ENCODE data around the gene KNL1. TPM values are rescaled to one million over a fixed set of nuclear protein-coding genes. Genes with fewer than 3 reads are reported as not detected.
"Not testable (repeated sequence)": the region's sequence is repeated elsewhere in the genome, so short reads cannot be mapped to it uniquely, and the experiment has no call there.

Gene KNL1
- total RNA-seq, 1 donor from 2014 or later, result 0.96 TPM

DNA sequence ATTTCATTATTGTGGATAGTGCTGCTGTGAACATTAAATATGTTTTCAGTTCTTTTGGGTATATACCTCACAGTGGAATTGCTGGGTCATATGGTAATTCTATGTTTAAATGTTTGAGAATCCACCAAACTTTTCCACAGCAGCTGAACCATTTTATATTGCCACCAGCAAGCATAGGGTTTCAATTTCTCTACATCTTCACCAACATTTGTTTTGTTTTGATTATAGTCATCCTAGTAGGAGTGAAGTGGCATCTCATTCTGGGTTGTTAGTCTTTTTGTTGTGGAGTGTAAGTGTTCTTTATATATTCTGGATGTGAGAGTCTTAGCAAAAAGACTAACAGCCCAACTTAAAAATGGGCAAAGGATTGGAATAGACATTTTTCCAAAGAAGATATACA, 18.9 kb upstream of the KNL1 start:
- H3K4me3 ChIP-seq, result no peak overlapping the region
- TF ChIP-seq, protein P1, sequence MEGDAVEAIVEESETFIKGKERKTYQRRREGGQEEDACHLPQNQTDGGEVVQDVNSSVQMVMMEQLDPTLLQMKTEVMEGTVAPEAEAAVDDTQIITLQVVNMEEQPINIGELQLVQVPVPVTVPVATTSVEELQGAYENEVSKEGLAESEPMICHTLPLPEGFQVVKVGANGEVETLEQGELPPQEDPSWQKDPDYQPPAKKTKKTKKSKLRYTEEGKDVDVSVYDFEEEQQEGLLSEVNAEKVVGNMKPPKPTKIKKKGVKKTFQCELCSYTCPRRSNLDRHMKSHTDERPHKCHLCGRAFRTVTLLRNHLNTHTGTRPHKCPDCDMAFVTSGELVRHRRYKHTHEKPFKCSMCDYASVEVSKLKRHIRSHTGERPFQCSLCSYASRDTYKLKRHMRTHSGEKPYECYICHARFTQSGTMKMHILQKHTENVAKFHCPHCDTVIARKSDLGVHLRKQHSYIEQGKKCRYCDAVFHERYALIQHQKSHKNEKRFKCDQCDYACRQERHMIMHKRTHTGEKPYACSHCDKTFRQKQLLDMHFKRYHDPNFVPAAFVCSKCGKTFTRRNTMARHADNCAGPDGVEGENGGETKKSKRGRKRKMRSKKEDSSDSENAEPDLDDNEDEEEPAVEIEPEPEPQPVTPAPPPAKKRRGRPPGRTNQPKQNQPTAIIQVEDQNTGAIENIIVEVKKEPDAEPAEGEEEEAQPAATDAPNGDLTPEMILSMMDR (IDR thresholded peaks at IDR 0.05; ENCODE audit: borderline replicate concordance), result no peak
- intact Hi-C loops (cut with micrococcal nuclease), result no loop called here
- peaks cover 10% of the 10 kb centered on the region for H3K4me1 ChIP-seq
- H3K27ac ChIP-seq (replicated peaks), result no peak overlapping the region
- peaks cover 36% of the 10 kb centered on the region for H3K36me3 ChIP-seq
- peaks cover 4% of the 10 kb centered on the region for H3K9me3 ChIP-seq (replicated peaks)
- DNase-seq, result no peak
- no peaks in the 10 kb centered on the region for H3K27me3 ChIP-seq (ENCODE audit: low read depth)

DNA sequence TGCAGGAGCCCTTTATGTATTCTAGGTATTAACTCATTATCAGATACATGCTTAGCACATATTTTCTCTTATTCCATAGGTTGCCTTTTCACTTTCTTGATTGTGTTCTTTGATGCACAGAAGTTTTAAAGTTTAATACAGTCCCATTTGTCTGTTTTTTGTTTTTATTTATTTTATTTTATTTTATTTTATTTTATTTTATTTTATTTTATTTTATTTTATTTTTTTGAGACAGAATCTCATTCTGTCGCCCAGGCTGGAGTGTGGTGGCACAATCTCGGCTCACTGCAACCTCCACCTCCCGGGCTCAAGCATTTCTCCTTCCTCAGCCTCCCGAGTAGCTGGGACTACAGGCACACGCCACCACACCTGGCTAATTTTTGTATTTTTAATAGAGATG, 17.1 kb upstream of the KNL1 start:
- peaks cover 29% of the 10 kb centered on the region for H3K36me3 ChIP-seq
- H3K4me1 ChIP-seq; intact Hi-C loops (cut with micrococcal nuclease); H3K27ac ChIP-seq (replicated peaks); DNase-seq; H3K9me3 ChIP-seq (replicated peaks); H3K27me3 ChIP-seq (ENCODE audit: low read depth); H3K4me3 ChIP-seq: not testable (repeated sequence)

DNA sequence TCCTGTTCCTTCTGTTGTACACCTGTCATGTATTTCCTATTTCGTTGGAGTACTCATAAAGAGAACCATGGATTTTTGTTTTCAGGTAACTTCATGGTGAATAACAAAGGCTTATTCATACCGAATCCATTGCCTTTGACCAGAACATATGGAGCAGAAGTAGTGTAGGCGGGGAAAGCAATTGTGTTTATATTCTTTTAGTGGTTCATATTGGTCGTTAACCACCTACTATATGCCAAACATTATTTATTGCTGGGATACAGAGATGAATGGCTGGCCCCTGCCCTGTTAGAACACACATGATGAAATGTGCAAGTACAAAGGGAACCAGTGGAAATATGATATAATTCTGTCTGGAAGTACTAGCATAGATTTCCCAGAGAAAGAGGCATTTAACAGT, 15.2 kb upstream of the KNL1 start:
- Histone ChIP-seq H3K4me3 (no peak overlapping the region), H3K9me3 (replicated peaks) (peaks cover 4% of the 10 kb centered on the region), H3K27ac (replicated peaks) (no peak overlapping the region), H3K4me1 (no peaks in the 10 kb centered on the region), H3K27me3 (ENCODE audit: low read depth) (no peaks in the 10 kb centered on the region), H3K36me3 (peaks cover 11% of the 10 kb centered on the region)
- DNase-seq, result no peak
- TF ChIP-seq, protein P1 (IDR thresholded peaks at IDR 0.05; ENCODE audit: borderline replicate concordance), result no peak
- intact Hi-C loops (cut with micrococcal nuclease), result no loop called here

DNA sequence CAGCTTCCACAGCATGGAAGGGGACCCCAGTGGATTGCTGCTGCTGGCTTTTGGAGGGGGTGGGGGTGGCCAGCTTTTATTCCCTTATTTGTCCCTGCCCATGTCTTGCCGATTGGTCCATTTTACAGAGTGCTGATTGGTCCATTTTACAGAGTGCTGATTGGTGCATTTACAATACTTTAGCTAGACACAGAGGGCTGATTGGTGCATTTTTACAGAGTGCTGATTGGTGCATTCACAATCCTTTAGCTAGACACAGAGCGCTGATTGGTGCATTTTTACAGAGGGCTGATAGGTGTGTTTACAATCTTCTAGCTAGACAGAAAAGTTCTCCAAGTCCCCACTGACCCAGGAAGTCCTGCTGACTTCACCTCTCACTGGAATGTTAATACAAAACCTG, 12.3 kb upstream of the KNL1 start:
- H3K27ac ChIP-seq (replicated peaks); H3K36me3 ChIP-seq; DNase-seq; H3K4me3 ChIP-seq; H3K4me1 ChIP-seq; H3K9me3 ChIP-seq (replicated peaks); intact Hi-C loops (cut with micrococcal nuclease); H3K27me3 ChIP-seq (ENCODE audit: low read depth): not testable (repeated sequence)

DNA sequence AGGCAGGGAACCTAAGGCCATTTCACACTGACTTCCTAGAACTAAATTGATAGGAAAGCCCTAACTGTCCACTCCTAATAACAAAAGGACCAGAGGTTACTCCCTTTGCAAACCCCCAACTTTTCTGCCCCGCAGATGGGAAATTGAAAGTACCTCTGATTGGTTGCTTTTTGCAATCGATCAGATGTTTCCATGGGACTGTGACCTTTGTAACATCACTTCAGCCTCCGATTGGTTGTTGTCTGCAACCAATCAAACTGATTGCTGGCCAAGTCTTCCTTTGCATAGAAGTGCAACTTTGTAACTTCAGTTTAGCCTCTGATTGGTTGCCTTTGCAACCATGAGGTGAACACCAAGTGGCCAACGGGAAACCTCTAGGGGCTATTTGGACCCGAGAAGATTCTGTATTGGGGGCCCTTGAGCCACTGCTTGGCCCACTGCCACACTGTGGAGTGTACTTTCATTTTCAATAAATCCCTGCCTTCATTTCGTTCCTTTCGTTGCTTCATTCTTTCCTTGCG, 11.3 kb upstream of the KNL1 start:
- DNase-seq, result no peak
- intact Hi-C loops (cut with micrococcal nuclease), result no loop called here
- Histone ChIP-seq H3K27me3 (ENCODE audit: low read depth) (no peaks in the 10 kb centered on the region), H3K36me3 (no peaks in the 10 kb centered on the region), H3K4me3 (peak overlapping the region; percentile 55), H3K27ac (replicated peaks) (no peak overlapping the region), H3K9me3 (replicated peaks) (peaks cover 2% of the 10 kb centered on the region), H3K4me1 (no peaks in the 10 kb centered on the region)
- TF ChIP-seq, protein P1 (IDR thresholded peaks at IDR 0.05; ENCODE audit: borderline replicate concordance), result no peak

DNA sequence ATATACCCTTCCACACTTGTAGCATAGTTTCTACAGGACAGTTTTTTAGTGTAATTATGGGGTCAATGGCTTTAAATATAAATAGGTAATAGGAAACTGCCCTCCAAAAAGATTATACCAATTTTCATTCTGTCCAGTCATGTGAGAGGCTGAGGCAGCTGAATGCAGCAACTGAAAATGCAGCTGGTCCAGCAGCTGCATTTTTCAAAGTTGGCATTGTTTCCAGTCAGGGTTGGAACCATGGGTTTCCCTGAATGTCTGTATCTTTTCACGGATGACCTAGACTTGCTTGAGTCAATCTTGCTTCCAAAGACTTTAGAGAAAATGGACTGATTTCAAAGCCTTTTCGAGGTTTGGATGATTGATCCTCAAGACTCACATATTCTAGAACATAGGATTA, 9.9 kb upstream of the KNL1 start:
- H3K4me3 ChIP-seq, result no peak overlapping the region
- DNase-seq, result no peak
- no peaks in the 10 kb centered on the region for H3K27me3 ChIP-seq (ENCODE audit: low read depth)
- TF ChIP-seq, protein P1 (IDR thresholded peaks at IDR 0.05; ENCODE audit: borderline replicate concordance), result no peak
- intact Hi-C loops (cut with micrococcal nuclease), result no loop called here
- no peaks in the 10 kb centered on the region for H3K9me3 ChIP-seq (replicated peaks)
- no peaks in the 10 kb centered on the region for H3K4me1 ChIP-seq
- H3K36me3 ChIP-seq, result no peaks in the 10 kb centered on the region
- no peak overlapping the region for H3K27ac ChIP-seq (replicated peaks)

DNA sequence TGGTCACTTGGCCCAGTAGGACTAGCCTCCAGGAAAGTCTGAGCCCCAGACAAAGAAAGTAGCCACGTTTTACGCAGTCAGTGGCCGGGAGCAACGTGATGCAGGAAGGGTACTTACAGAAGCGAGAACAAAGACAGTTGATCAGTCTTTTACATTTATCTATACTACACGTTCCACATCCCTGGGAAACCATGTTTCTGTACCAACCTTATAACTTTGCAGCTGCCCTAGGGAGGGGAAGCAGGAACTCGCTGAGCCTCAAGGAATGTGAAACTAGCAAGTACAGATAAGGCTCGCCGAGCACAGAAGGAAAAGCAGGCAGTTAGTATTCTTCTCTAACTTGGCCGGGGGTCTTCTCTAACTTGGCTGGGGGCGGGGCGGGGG, 3.4 kb upstream of the KNL1 start:
- intact Hi-C loops (cut with micrococcal nuclease), result no loop called here
- no peaks in the 10 kb centered on the region for H3K27me3 ChIP-seq (ENCODE audit: low read depth)
- TF ChIP-seq, protein P1 (IDR thresholded peaks at IDR 0.05; ENCODE audit: borderline replicate concordance), result no peak
- DNase-seq, result no peak
- no peak overlapping the region for H3K27ac ChIP-seq (replicated peaks)
- no peaks in the 10 kb centered on the region for H3K36me3 ChIP-seq
- H3K4me1 ChIP-seq, result peaks cover 14% of the 10 kb centered on the region
- H3K9me3 ChIP-seq (replicated peaks), result no peaks in the 10 kb centered on the region
- peak overlapping the region; percentile 60 for H3K4me3 ChIP-seq

Data from left ventricle myocardium inferior (tissue), 1 donor.